ENCODE measurements around the gene GAL.

GAL gene

DNA sequence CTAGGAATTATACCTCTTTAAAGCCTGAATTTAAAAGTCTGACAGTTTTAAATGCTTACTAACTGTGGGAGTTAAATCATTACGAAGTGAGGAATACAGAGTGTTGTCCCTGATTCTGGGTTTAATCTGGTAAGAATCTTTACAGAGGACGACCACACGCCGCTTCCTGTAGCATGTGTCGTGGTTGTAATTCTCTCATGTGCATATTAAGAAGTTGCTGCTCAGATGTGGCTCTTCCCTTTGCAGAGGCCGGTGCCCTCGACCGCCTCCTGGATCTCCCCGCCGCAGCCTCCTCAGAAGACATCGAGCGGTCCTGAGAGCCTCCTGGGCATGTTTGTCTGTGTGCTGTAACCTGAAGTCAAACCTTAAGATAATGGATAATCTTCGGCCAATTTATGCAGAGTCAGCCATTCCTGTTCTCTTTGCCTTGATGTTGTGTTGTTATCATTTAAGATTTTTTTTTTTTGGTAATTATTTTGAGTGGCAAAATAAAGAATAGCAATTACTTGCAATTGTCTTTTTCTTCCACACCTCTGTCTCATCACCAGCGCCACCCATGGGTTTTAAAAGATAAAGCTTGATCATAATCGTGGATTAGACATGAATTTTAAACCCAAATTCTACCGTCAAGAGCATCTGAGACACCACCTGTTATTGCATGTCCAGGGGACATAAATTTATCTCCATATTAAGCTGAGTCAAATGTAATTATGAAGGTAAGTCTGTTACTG lies 6.5 kb downstream of the GAL start:
- H3K4me3 ChIP-seq (ENCODE audit: severe bottlenecking), result no peak overlapping the region
- H3K27ac ChIP-seq (ENCODE audit: poor library complexity, severe bottlenecking), result no peak overlapping the region

GRCh38 chr11:68691402-68691784 lies 7.0 kb downstream of the GAL start:
- Histone ChIP-seq H3K4me1 (ENCODE audit: insufficient read depth, poor library complexity, severe bottlenecking) (no peaks in the 10 kb centered on the region), H3K4me3 (ENCODE audit: severe bottlenecking) (no peak overlapping the region), H3K9me3 (ENCODE audit: severe bottlenecking) (no peaks in the 10 kb centered on the region), H3K36me3 (ENCODE audit: low read depth) (no peaks in the 10 kb centered on the region), H3K27ac (ENCODE audit: poor library complexity, severe bottlenecking) (no peak overlapping the region), H3K27me3 (ENCODE audit: insufficient read depth, poor library complexity, severe bottlenecking) (no peaks in the 10 kb centered on the region)
- ATAC-seq (ENCODE audit: low read depth), result no peak
- TF ChIP-seq CTCF (IDR thresholded peaks at IDR 0.05; ENCODE audit: poor library complexity, severe bottlenecking), result no peak
- no peak for DNase-seq (ENCODE audit: low spot score)

More for the DNA sequence above, 6.5 kb downstream of the GAL start:
- ATAC-seq (ENCODE audit: low read depth), result no peak
- H3K9me3 ChIP-seq (ENCODE audit: severe bottlenecking), result no peaks in the 10 kb centered on the region
- TF ChIP-seq CTCF (IDR thresholded peaks at IDR 0.05; ENCODE audit: poor library complexity, severe bottlenecking), result no peak
- H3K4me1 ChIP-seq (ENCODE audit: insufficient read depth, poor library complexity, severe bottlenecking), result no peaks in the 10 kb centered on the region
- DNase-seq (ENCODE audit: low spot score), result no peak
- H3K36me3 ChIP-seq (ENCODE audit: low read depth), result no peaks in the 10 kb centered on the region
- peaks cover 1% of the 10 kb centered on the region for H3K27me3 ChIP-seq (ENCODE audit: insufficient read depth, poor library complexity, severe bottlenecking)

DNA sequence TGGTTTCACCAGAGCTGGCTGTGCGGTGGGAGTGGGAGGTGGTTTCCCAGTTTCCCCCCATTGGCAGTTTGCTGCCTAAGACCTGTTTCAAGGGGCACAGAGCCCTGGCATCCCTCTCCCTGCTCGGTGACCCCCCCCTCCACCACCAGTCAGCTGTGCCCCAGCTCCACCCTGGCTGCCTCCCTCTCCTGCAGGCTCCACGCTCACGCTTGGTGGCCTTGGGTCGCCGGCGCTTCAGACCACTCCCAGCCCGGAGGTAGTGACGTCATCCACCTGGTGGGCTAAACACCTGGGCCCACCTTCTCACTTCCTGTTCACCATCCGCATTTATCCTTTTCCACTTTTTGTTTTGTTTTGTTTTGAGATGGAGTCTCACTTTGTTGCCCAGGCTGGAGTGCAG lies 7.8 kb downstream of the GAL start:
- DNase-seq (ENCODE audit: low spot score) (no peak), ATAC-seq (ENCODE audit: low read depth) (no peak)
- no peaks in the 10 kb centered on the region for H3K4me1 ChIP-seq (ENCODE audit: insufficient read depth, poor library complexity, severe bottlenecking)
- no peak for TF ChIP-seq CTCF (IDR thresholded peaks at IDR 0.05; ENCODE audit: poor library complexity, severe bottlenecking)
- H3K27me3 ChIP-seq (ENCODE audit: insufficient read depth, poor library complexity, severe bottlenecking), result no peaks in the 10 kb centered on the region
- no peak overlapping the region for H3K4me3 ChIP-seq (ENCODE audit: severe bottlenecking)
- no peaks in the 10 kb centered on the region for H3K36me3 ChIP-seq (ENCODE audit: low read depth)
- no peak overlapping the region for H3K27ac ChIP-seq (ENCODE audit: poor library complexity, severe bottlenecking)
- no peaks in the 10 kb centered on the region for H3K9me3 ChIP-seq (ENCODE audit: severe bottlenecking)

- peak; percentile 59 for DNase-seq (ENCODE audit: low spot score)
- ATAC-seq (ENCODE audit: low read depth), result no peak
- H3K27ac ChIP-seq (ENCODE audit: poor library complexity, severe bottlenecking), result no peak overlapping the region
- no peak overlapping the region for H3K4me3 ChIP-seq (ENCODE audit: severe bottlenecking)
- H3K27me3 ChIP-seq (ENCODE audit: insufficient read depth, poor library complexity, severe bottlenecking), result no peaks in the 10 kb centered on the region
- H3K9me3 ChIP-seq (ENCODE audit: severe bottlenecking), result no peaks in the 10 kb centered on the region
- no peak for TF ChIP-seq CTCF (IDR thresholded peaks at IDR 0.05; ENCODE audit: poor library complexity, severe bottlenecking)
- no peaks in the 10 kb centered on the region for H3K4me1 ChIP-seq (ENCODE audit: insufficient read depth, poor library complexity, severe bottlenecking)
- H3K36me3 ChIP-seq (ENCODE audit: low read depth), result no peaks in the 10 kb centered on the region
Measured at GRCh38 chr11:68692871-68693483, 8.6 kb downstream of the GAL start.

- no peak for TF ChIP-seq CTCF (IDR thresholded peaks at IDR 0.05; ENCODE audit: poor library complexity, severe bottlenecking)
- Histone ChIP-seq H3K36me3 (ENCODE audit: low read depth) (no peaks in the 10 kb centered on the region), H3K27me3 (ENCODE audit: insufficient read depth, poor library complexity, severe bottlenecking) (no peaks in the 10 kb centered on the region), H3K4me3 (ENCODE audit: severe bottlenecking) (no peak overlapping the region), H3K27ac (ENCODE audit: poor library complexity, severe bottlenecking) (no peak overlapping the region), H3K9me3 (ENCODE audit: severe bottlenecking) (no peaks in the 10 kb centered on the region), H3K4me1 (ENCODE audit: insufficient read depth, poor library complexity, severe bottlenecking) (no peaks in the 10 kb centered on the region)
- no peak for ATAC-seq (ENCODE audit: low read depth)
- DNase-seq (ENCODE audit: low spot score), result no peak
Measured at GRCh38 chr11:68693484-68693882, 9.1 kb downstream of the GAL start.
